IMR-90 (cell line): ENCODE measurements around the gene NAA10.

Experiments
- CTCF ChIP-seq: conservative IDR thresholded peaks from 2 replicates; pipeline ENCODE4 v1.5.1; 2012; ENCODE audit warnings: mild to moderate bottlenecking, low read depth, low read length, improper control_type of control experiment
- FOS ChIP-seq: fragments of 150-350 bp; IDR thresholded peaks from 2 replicates; pipeline ENCODE4 v1.6.1; 2016; ENCODE audit warnings: low read depth, low read length
- POLR2A ChIP-seq: IDR thresholded peaks from 2 replicates; pipeline ENCODE4 v1.6.1; 2012; ENCODE audit warnings: mild to moderate bottlenecking, low read depth, low read length
- RCOR1 ChIP-seq: IDR thresholded peaks from 2 replicates; pipeline ENCODE4 v1.6.1; 2012; ENCODE audit warnings: mild to moderate bottlenecking, low read length, improper control_type of control experiment; ENCODE audit not compliant: insufficient replicate concordance

GRCh38 chrX:153944140-153944799 lies 9.4 kb upstream of the NAA10 start, which contains the start of gene RENBP:
- TF ChIP-seq CTCF (no peak), POLR2A (no peak), RCOR1 (no peak), FOS (no peak)
